Retinal pigment epithelial cell (primary cell): ENCODE measurements around the gene SLC10A4.
A peak's percentile ranks its signal among the peaks of the same experiment; 100 is the strongest.

ENCODE experiments used
- DNase-seq: peaks from one replicate; pipeline ENCODE4 v3.0.0-alpha.2; 2010; ENCODE audit warnings: low read depth
- H3K4me3 ChIP-seq: 2 replicates; pipeline ENCODE4 v1.5.1; 2011; ENCODE audit warnings: mild to moderate bottlenecking, low read length, control low read depth, moderate library complexity
- CTCF ChIP-seq: conservative IDR thresholded peaks from 2 replicates; pipeline ENCODE4 v1.5.1; 2011; ENCODE audit warnings: low read depth, low read length, control low read depth, inconsistent platforms

The SLC10A4 gene

GRCh38 chr4:48499551-48500066 lies 16.5 kb downstream of the SLC10A4 start:
- TF ChIP-seq CTCF, result no peak
- no peak overlapping the region for H3K4me3 ChIP-seq
- no peak for DNase-seq

GRCh38 chr4:48503233-48504025 lies 20.3 kb downstream of the SLC10A4 start:
- DNase-seq, result no peak
- no peak for TF ChIP-seq CTCF
- H3K4me3 ChIP-seq, result no peak overlapping the region

- H3K4me3 ChIP-seq, result no peak overlapping the region
- TF ChIP-seq CTCF, result no peak
- no peak for DNase-seq
These were observed 20.8 kb downstream of the SLC10A4 start for GRCh38 chr4:48504026-48504330.

GRCh38 chr4:48504352-48504751 lies 21.2 kb downstream of the SLC10A4 start:
- TF ChIP-seq CTCF, result no peak
- DNase-seq, result no peak

GRCh38 chr4:48506716-48507115 lies 23.6 kb downstream of the SLC10A4 start:
- DNase-seq, result no peak
- no peak for TF ChIP-seq CTCF
- no peak overlapping the region for H3K4me3 ChIP-seq

More at GRCh38 chr4:48504352-48504751, 21.2 kb downstream of the SLC10A4 start:
- no peak overlapping the region for H3K4me3 ChIP-seq

GRCh38 chr4:48509543-48509942 lies 26.4 kb downstream of the SLC10A4 start:
- H3K4me3 ChIP-seq, result no peak overlapping the region
- TF ChIP-seq CTCF, result no peak
- DNase-seq, result peak; percentile 50

GRCh38 chr4:48518143-48518542 lies 35.0 kb downstream of the SLC10A4 start:
- no peak for DNase-seq
- TF ChIP-seq CTCF, result no peak
- no peak overlapping the region for H3K4me3 ChIP-seq
